ENCODE data around the gene SMG6.

Gene SMG6

DNA sequence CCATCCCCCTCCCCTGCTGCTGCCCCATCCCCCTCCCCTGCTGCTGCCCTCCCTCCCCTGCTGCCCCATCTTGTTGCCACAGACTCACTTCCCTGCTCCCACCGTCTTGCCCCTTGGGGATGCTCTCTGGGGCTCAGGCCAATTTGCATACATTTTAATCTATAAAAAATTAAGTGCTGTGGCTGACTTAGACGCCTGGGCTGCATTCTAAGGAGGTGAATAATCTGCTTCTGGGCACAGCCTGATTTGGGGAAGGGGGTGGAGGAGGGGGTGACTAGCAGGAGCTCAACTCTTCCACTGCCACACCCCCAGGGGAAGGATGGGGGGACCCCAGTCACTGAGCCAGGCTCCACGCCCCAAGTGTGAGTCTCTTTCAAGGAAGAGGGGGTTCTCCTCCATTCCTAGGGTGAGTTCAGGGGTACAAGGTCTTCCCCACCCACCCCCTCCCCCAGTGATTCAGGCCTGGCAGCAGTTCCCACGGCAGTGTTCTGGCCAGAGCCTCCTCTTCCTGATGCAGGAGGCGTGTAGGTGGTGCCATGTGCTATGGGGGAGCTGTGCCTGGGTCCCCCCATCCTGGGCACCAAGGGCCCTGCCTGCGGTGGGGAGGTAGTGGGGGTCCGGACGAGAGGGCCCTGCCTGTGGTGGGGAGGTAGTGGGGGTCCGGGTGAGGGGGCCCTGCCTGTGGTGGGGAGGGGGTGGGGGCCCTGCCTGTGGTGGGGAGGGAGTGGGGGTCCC is 268.6 kb downstream of the SMG6 start:
- Histone ChIP-seq H3K4me1 (ENCODE audit: control insufficient read depth in 1 of 2, insufficient read depth in 2 of 2, low read length in 2 of 2) (peaks cover 6 to 9% of the 10 kb centered on the region in 2 donors), H3K27ac (ENCODE audit: low read depth, low read length) (no peak overlapping the region), H3K9ac (ENCODE audit: low read depth in 1 of 2, low read length in 2 of 2) (no peak overlapping the region), H3K4me3 (ENCODE audit: low read depth in 1 of 2, low read length in 2 of 2) (no peak overlapping the region), H3K27me3 (ENCODE audit: control insufficient read depth in 1 of 2, insufficient read depth in 2 of 2, low read length in 2 of 2) (no peaks in the 10 kb centered on the region), H3K9me3 (ENCODE audit: control insufficient read depth in 1 of 2, low read length in 2 of 2) (no peaks in the 10 kb centered on the region), H3K36me3 (ENCODE audit: control insufficient read depth in 1 of 2, insufficient read depth in 2 of 2, low read length in 2 of 2) (peaks cover 10 to 33% of the 10 kb centered on the region in 2 donors)

DNA sequence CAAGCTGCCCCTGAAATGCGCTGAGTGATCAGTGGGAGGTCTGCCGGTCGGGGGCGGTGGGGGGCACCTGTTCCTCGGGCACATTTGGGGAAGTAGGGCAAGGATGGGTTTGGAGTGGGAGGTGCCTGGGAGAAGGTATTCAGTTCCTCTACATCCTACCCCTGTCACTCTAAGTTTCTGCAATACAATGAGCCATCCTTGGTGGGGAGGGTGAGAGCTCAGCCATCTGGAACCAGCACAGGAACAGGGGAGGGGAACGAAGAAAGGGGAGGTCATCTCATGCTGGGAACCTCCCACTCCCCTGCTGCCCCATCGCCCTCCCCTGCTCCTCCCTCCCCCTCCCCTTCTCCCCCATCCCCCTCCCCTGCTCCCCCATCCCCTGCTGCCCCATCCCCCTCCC is 269.4 kb downstream of the SMG6 start:
- H3K9me3 ChIP-seq (ENCODE audit: control insufficient read depth in 1 of 2, low read length in 2 of 2), result no peaks in the 10 kb centered on the region
- no peak overlapping the region for H3K9ac ChIP-seq (ENCODE audit: low read depth in 1 of 2, low read length in 2 of 2)
- no peaks in the 10 kb centered on the region for H3K27me3 ChIP-seq (ENCODE audit: control insufficient read depth in 1 of 2, insufficient read depth in 2 of 2, low read length in 2 of 2)
- H3K4me3 ChIP-seq (ENCODE audit: low read depth in 1 of 2, low read length in 2 of 2), result no peak overlapping the region
- H3K36me3 ChIP-seq (ENCODE audit: control insufficient read depth in 1 of 2, insufficient read depth in 2 of 2, low read length in 2 of 2), result peaks cover 10 to 33% of the 10 kb centered on the region in 2 donors
- peaks cover 9% of the 10 kb centered on the region in 2 donors for H3K4me1 ChIP-seq (ENCODE audit: control insufficient read depth in 1 of 2, insufficient read depth in 2 of 2, low read length in 2 of 2)
- no peak overlapping the region for H3K27ac ChIP-seq (ENCODE audit: low read depth, low read length)

DNA sequence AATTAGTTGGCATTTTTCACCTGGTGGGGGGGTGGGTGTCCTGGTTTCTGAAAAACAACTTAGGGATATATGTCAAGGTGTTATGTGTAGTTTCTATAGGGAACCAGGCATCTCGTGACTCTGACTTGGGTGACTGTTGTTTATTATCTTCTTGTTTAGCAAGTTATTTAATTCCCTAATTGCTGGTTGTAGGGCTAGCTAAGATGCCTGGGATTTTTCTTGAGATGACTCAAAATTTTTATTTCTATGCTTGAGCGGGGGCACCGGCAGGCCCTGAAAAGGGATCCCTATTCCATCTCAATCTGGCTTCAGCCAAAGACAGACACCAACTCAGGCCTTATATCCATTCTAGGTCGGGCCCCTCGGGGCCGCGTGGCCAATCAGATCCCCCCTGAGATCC is 270.4 kb downstream of the SMG6 start:
- no peak overlapping the region for H3K9ac ChIP-seq (ENCODE audit: low read depth in 1 of 2, low read length in 2 of 2)
- H3K9me3 ChIP-seq (ENCODE audit: control insufficient read depth in 1 of 2, low read length in 2 of 2), result no peaks in the 10 kb centered on the region
- peaks cover 10 to 27% of the 10 kb centered on the region in 2 donors for H3K36me3 ChIP-seq (ENCODE audit: control insufficient read depth in 1 of 2, insufficient read depth in 2 of 2, low read length in 2 of 2)
- H3K27ac ChIP-seq (ENCODE audit: low read depth, low read length), result no peak overlapping the region
- H3K4me1 ChIP-seq (ENCODE audit: control insufficient read depth in 1 of 2, insufficient read depth in 2 of 2, low read length in 2 of 2), result peaks cover 9% of the 10 kb centered on the region in 2 donors
- H3K27me3 ChIP-seq (ENCODE audit: control insufficient read depth in 1 of 2, insufficient read depth in 2 of 2, low read length in 2 of 2), result peaks cover 7 to 10% of the 10 kb centered on the region in 2 donors
- H3K4me3 ChIP-seq (ENCODE audit: low read depth in 1 of 2, low read length in 2 of 2), result no peak overlapping the region

DNA sequence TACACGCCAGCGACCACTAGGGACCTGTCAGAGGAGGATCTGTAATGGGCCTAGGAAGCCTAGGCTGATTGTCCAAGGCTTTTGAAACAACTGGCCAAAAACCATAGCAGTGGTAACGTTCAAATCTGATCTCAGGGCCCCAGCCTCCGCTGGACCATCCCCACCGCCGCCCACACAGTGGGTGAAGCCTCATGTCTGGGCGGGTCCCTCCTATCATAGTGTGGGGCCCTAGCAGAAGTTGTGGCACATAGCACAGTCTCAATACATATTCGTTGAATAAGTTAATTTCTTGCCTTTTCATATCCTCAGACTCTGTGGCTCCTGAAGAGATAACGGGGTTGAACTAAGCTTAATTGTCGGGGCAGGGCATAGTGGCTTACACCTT is 272.8 kb downstream of the SMG6 start:
- Histone ChIP-seq H3K27ac (ENCODE audit: low read depth, low read length) (no peak overlapping the region), H3K27me3 (ENCODE audit: control insufficient read depth in 1 of 2, insufficient read depth in 2 of 2, low read length in 2 of 2) (peaks cover 19 to 23% of the 10 kb centered on the region in 2 donors), H3K9ac (ENCODE audit: low read depth in 1 of 2, low read length in 2 of 2) (peak overlapping the region; percentile 59 to 77), H3K9me3 (ENCODE audit: control insufficient read depth in 1 of 2, low read length in 2 of 2) (no peaks in the 10 kb centered on the region), H3K36me3 (ENCODE audit: control insufficient read depth in 1 of 2, insufficient read depth in 2 of 2, low read length in 2 of 2) (peaks cover 0 to 5% of the 10 kb centered on the region in 2 donors), H3K4me3 (ENCODE audit: low read depth in 1 of 2, low read length in 2 of 2) (peak overlapping the region; percentile 88 to 89), H3K4me1 (ENCODE audit: control insufficient read depth in 1 of 2, insufficient read depth in 2 of 2, low read length in 2 of 2) (peaks cover 14% of the 10 kb centered on the region in 2 donors)

DNA sequence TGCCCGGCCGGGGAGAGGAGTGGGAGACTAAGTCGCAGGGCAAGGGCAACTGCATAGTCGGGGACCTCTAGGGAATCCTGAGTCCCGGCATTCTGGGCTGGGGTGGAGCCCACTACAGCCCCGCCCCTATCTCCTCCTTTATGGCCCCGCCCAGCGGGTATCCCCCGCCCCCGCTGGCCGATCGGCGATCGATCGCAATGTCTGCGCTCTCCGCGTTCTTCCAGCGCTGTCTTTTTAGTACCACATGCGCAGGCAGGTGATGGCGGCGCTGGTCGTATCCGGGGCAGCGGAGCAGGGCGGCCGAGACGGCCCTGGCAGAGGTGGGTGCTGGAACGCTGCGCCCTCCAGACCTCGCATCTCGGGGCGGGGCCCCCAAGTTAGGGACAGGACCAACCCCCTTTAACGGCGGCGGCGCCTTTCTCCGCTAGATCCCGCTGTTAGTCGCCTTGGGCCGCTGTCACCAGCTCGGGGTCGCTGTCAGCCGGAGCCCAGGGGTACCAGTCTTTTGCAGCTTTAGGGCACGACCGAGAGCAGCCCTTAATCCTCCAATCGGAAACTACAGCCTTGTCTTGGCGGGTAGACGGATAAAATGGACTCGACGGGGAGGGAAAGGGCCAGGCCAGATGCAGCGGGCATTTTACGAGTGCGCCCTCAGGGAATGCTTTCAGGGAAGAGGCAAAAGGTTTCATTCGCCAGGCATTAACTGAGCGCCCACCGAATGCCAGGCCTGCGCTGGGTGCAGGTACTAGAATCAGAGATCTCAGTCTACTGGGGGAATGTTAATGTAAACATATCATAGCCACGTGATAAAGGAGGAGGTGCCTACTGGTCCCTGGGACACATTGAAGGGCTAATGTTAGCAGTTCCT is 273.4 kb downstream of the SMG6 start, which contains the start of gene DPH1:
Gene DPH1 (plus strand): TSS at position 243 of the 868 bp plus-strand sequence. CDS start 17 bp downstream, at position 260.
- Histone ChIP-seq H3K36me3 (ENCODE audit: control insufficient read depth in 1 of 2, insufficient read depth in 2 of 2, low read length in 2 of 2) (peaks cover 0 to 3% of the 10 kb centered on the region in 2 donors), H3K4me1 (ENCODE audit: control insufficient read depth in 1 of 2, insufficient read depth in 2 of 2, low read length in 2 of 2) (peaks cover 16 to 18% of the 10 kb centered on the region in 2 donors), H3K9me3 (ENCODE audit: control insufficient read depth in 1 of 2, low read length in 2 of 2) (no peaks in the 10 kb centered on the region), H3K4me3 (ENCODE audit: low read depth in 1 of 2, low read length in 2 of 2) (peak within 1 kb of the TSS; percentile 88 to 89), H3K9ac (ENCODE audit: low read depth in 1 of 2, low read length in 2 of 2) (peak within 1 kb of the TSS; percentile 59 to 77), H3K27me3 (ENCODE audit: control insufficient read depth in 1 of 2, insufficient read depth in 2 of 2, low read length in 2 of 2) (peaks cover 19 to 29% of the 10 kb centered on the region in 2 donors), H3K27ac (ENCODE audit: low read depth, low read length) (no peak within 1 kb of the TSS)

DNA sequence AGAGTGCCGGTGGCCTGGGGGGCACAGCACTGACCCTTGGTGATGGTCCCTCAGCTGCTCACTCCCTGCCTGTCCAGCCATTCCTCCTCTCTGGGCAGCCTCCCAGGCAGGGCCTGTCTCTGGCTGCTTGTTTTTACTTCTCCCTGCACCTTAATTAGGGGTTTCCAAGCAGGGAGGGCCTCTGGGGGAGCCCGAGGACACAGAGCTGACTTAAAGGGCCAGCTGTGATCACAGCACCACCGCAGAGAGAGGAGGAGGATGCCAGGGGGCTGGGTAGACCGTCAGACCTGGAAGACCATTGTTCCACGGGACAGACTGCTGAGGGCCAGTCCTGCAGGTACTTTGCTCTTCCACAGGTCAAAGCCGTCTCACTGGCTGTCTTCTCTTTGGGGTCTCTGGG is 274.8 kb downstream of the SMG6 start:
- peaks cover 22 to 25% of the 10 kb centered on the region in 2 donors for H3K4me1 ChIP-seq (ENCODE audit: control insufficient read depth in 1 of 2, insufficient read depth in 2 of 2, low read length in 2 of 2)
- H3K27me3 ChIP-seq (ENCODE audit: control insufficient read depth in 1 of 2, insufficient read depth in 2 of 2, low read length in 2 of 2), result peaks cover 30 to 43% of the 10 kb centered on the region in 2 donors
- H3K4me3 ChIP-seq (ENCODE audit: low read depth in 1 of 2, low read length in 2 of 2), result no peak overlapping the region
- no peak overlapping the region for H3K27ac ChIP-seq (ENCODE audit: low read depth, low read length)
- H3K9ac ChIP-seq (ENCODE audit: low read depth in 1 of 2, low read length in 2 of 2), result no peak overlapping the region
- peaks cover 0 to 3% of the 10 kb centered on the region in 2 donors for H3K36me3 ChIP-seq (ENCODE audit: control insufficient read depth in 1 of 2, insufficient read depth in 2 of 2, low read length in 2 of 2)
- no peaks in the 10 kb centered on the region for H3K9me3 ChIP-seq (ENCODE audit: control insufficient read depth in 1 of 2, low read length in 2 of 2)

DNA sequence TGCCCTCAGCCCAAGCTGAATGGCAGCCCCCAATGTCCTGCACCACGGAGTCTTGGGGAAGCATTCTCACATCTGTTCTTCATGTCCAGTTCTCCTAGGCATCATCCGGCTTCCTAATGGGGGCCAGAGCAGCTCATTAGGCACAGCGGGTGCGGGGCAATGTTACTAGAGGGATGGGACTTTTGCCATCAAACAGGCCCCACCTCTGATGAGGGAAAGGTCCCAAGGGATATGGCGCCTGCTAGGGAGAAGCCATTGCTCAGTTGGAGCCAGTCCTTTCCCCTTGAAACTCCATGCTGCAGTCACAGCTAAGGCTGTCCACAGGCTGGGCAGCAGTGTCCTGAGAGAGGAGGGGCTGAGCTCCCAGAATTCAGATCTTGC is 275.4 kb downstream of the SMG6 start:
- H3K4me1 ChIP-seq (ENCODE audit: control insufficient read depth in 1 of 2, insufficient read depth in 2 of 2, low read length in 2 of 2), result peaks cover 22 to 25% of the 10 kb centered on the region in 2 donors
- H3K36me3 ChIP-seq (ENCODE audit: control insufficient read depth in 1 of 2, insufficient read depth in 2 of 2, low read length in 2 of 2), result no peaks in the 10 kb centered on the region
- peaks cover 32 to 48% of the 10 kb centered on the region in 2 donors for H3K27me3 ChIP-seq (ENCODE audit: control insufficient read depth in 1 of 2, insufficient read depth in 2 of 2, low read length in 2 of 2)
- H3K4me3 ChIP-seq (ENCODE audit: low read depth in 1 of 2, low read length in 2 of 2), result no peak overlapping the region
- no peak overlapping the region for H3K9ac ChIP-seq (ENCODE audit: low read depth in 1 of 2, low read length in 2 of 2)
- no peaks in the 10 kb centered on the region for H3K9me3 ChIP-seq (ENCODE audit: control insufficient read depth in 1 of 2, low read length in 2 of 2)
- H3K27ac ChIP-seq (ENCODE audit: low read depth, low read length), result no peak overlapping the region

DNA sequence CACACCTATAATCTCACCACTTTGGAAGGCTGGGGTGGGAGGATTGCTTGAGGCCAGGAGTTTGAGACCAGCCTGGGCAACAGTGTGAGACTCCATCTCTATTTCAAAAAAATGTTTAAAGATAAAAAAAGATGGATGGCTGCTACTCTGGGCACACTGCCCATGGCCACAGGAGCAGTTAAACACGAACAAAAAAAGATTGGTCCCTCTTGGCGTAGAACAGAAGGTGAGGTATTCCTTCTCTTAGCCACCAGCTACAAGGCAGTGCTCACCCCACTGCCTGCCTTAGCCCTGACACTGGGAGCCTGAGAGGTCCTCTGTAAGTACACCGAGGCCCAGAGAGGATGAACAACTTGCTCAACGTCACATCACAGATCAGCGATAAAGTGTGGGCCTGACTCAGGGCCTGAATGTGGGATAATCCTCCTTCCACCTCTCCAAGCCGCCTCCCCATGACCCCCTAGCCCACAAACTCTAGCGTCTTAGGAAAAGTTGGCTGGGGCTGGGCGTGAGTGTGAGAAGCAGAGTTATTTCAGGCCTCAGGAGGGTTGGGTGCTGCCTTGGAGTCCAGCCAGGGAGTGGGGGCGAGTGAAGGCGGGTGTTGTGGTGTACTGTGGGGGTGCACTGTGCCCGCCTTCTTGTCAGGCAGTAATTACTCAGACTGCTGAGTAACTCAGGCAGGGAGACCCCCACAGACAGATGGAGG is 275.9 kb downstream of the SMG6 start:
- Histone ChIP-seq H3K4me3 (ENCODE audit: low read depth in 1 of 2, low read length in 2 of 2) (no peak overlapping the region), H3K4me1 (ENCODE audit: control insufficient read depth in 1 of 2, insufficient read depth in 2 of 2, low read length in 2 of 2) (peaks cover 22 to 25% of the 10 kb centered on the region in 2 donors), H3K9me3 (ENCODE audit: control insufficient read depth in 1 of 2, low read length in 2 of 2) (no peaks in the 10 kb centered on the region), H3K9ac (ENCODE audit: low read depth in 1 of 2, low read length in 2 of 2) (no peak overlapping the region), H3K36me3 (ENCODE audit: control insufficient read depth in 1 of 2, insufficient read depth in 2 of 2, low read length in 2 of 2) (no peaks in the 10 kb centered on the region), H3K27me3 (ENCODE audit: control insufficient read depth in 1 of 2, insufficient read depth in 2 of 2, low read length in 2 of 2) (peaks cover 38 to 53% of the 10 kb centered on the region in 2 donors), H3K27ac (ENCODE audit: low read depth, low read length) (no peak overlapping the region)

DNA sequence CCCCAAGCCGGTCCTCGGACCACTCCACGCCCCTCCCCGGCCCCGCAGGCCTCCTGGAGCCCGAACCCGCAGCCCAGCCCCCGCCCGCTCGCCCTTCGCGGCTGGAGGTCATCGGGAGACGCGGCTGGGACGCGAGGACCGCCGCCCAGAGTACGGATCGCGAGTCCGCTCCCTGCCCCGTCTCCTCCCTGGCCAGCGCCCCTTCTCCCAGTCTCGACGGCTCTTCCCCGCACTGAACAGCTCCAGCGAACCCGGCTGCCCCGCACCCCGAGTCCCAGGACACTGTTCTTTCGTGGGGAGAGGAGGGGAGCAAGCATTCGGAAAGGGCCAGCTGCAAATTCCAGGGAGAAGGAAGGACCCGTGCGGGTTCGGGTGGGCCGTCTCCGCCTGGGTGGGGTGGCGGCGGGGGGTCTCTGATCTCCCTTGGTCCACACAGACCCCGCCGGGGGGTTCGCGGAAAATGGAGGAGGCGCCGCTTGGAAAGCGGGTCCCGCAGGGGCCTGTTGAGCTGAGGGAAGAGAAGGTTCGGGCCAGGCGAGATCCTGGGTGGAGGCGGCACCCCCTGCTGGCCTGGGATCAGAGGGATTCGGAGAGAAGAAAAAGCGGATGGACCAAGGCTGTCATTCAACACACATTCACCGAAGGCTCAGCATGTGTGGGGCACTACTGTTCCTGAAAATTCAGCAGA is 277.8 kb downstream of the SMG6 start:
- peaks cover 16 to 22% of the 10 kb centered on the region in 2 donors for H3K4me1 ChIP-seq (ENCODE audit: control insufficient read depth in 1 of 2, insufficient read depth in 2 of 2, low read length in 2 of 2)
- H3K36me3 ChIP-seq (ENCODE audit: control insufficient read depth in 1 of 2, insufficient read depth in 2 of 2, low read length in 2 of 2), result no peaks in the 10 kb centered on the region
- no peaks in the 10 kb centered on the region for H3K9me3 ChIP-seq (ENCODE audit: control insufficient read depth in 1 of 2, low read length in 2 of 2)
- no peak overlapping the region for H3K27ac ChIP-seq (ENCODE audit: low read depth, low read length)
- peak overlapping the region; percentile 50 to 64 for H3K4me3 ChIP-seq (ENCODE audit: low read depth in 1 of 2, low read length in 2 of 2)
- H3K9ac ChIP-seq (ENCODE audit: low read depth in 1 of 2, low read length in 2 of 2), result peak overlapping the region in 1 of 2 donors; percentile 25
- peaks cover 42 to 61% of the 10 kb centered on the region in 2 donors for H3K27me3 ChIP-seq (ENCODE audit: control insufficient read depth in 1 of 2, insufficient read depth in 2 of 2, low read length in 2 of 2)
